Hematopoietic multipotent progenitor cell treated with erythropoietin and hydrocortisone succinate and interleukin-3 and kit ligand, for 4 days (in vitro differentiated cells): ENCODE data around the gene CHRNA4.

Experiments
- DNase-seq: peaks from one replicate; pipeline ENCODE4 v3.0.0-alpha.2; 2015

CHRNA4 gene

GRCh38 chr20:63318391-63319163 lies 42.6 kb downstream of the CHRNA4 start:
- no peak for DNase-seq

- no peak for DNase-seq
Observed at GRCh38 chr20:63317601-63318291, 43.4 kb downstream of the CHRNA4 start.

- no peak for DNase-seq
Observed at GRCh38 chr20:63317061-63317460, 44.1 kb downstream of the CHRNA4 start.

- no peak for DNase-seq
Observed at GRCh38 chr20:63316502-63316921, 44.6 kb downstream of the CHRNA4 start.

GRCh38 chr20:63315731-63316491 lies 45.2 kb downstream of the CHRNA4 start:
- DNase-seq, result no peak

- no peak for DNase-seq
Observed at GRCh38 chr20:63315240-63315689, 45.9 kb downstream of the CHRNA4 start.

- no peak for DNase-seq
Observed at GRCh38 chr20:63314566-63315239, 46.4 kb downstream of the CHRNA4 start.

GRCh38 chr20:63314015-63314471 lies 47.1 kb downstream of the CHRNA4 start:
- DNase-seq, result no peak

GRCh38 chr20:63313349-63314014 lies 47.7 kb downstream of the CHRNA4 start:
- no peak for DNase-seq

GRCh38 chr20:63312690-63313348 lies 48.3 kb downstream of the CHRNA4 start:
- DNase-seq, result no peak

- DNase-seq, result no peak
Observed at GRCh38 chr20:63312273-63312672, 48.9 kb downstream of the CHRNA4 start.

- no peak for DNase-seq
Observed at GRCh38 chr20:63311833-63312243, 49.3 kb downstream of the CHRNA4 start.

GRCh38 chr20:63311186-63311832 lies 49.8 kb downstream of the CHRNA4 start:
- DNase-seq, result no peak

GRCh38 chr20:63310265-63310991 lies 50.7 kb downstream of the CHRNA4 start:
- no peak for DNase-seq

GRCh38 chr20:63309261-63310071 lies 51.7 kb downstream of the CHRNA4 start:
- DNase-seq, result peak; percentile 54

GRCh38 chr20:63308218-63308911 lies 52.8 kb downstream of the CHRNA4 start:
- DNase-seq, result no peak

- no peak for DNase-seq
Observed at GRCh38 chr20:63307538-63308217, 53.5 kb downstream of the CHRNA4 start.
